ENCODE results near the gene CDC42BPA.
"Not testable (repeated sequence)": the region's sequence is repeated elsewhere in the genome, so short reads cannot be mapped to it uniquely, and the experiment has no call there.

Gene CDC42BPA

GRCh38 chr1:227318016-227318852 lies at the start of gene CDC42BPA:
Gene CDC42BPA (minus strand): TSS chr1:227318492. CDS start chr1:227317182, 1,310 bp downstream.
- DNase-seq = peak; percentile 93

GRCh38 chr1:227368009-227368408 lies 49.7 kb upstream of the CDC42BPA start:
- DNase-seq = no peak

- no peak for DNase-seq
These were observed 47.5 kb upstream of the CDC42BPA start for GRCh38 chr1:227365473-227366431.

- DNase-seq = no peak
These were observed 46.4 kb upstream of the CDC42BPA start for GRCh38 chr1:227364657-227365056.

GRCh38 chr1:227363825-227364224 lies 45.5 kb upstream of the CDC42BPA start:
- no peak for DNase-seq

GRCh38 chr1:227362039-227362438 lies 43.7 kb upstream of the CDC42BPA start:
- no peak for DNase-seq

- DNase-seq = no peak
These were observed 39.6 kb upstream of the CDC42BPA start for GRCh38 chr1:227357927-227358302.

- DNase-seq = peak; percentile 77
These were observed 39.1 kb upstream of the CDC42BPA start for GRCh38 chr1:227357171-227357926.

- no peak for DNase-seq
These were observed 38.4 kb upstream of the CDC42BPA start for GRCh38 chr1:227356620-227357146.

GRCh38 chr1:227355542-227356245 lies 37.4 kb upstream of the CDC42BPA start:
- no peak for DNase-seq

GRCh38 chr1:227353186-227353585 lies 34.9 kb upstream of the CDC42BPA start:
- DNase-seq = no peak

GRCh38 chr1:227352164-227352563 lies 33.9 kb upstream of the CDC42BPA start:
- DNase-seq = not testable (repeated sequence)

GRCh38 chr1:227351443-227351842 lies 33.2 kb upstream of the CDC42BPA start:
- DNase-seq = peak; percentile 27

GRCh38 chr1:227349967-227350366 lies 31.7 kb upstream of the CDC42BPA start:
- DNase-seq = no peak

- DNase-seq = no peak
These were observed 25.6 kb upstream of the CDC42BPA start for GRCh38 chr1:227343727-227344551.

- DNase-seq = no peak
These were observed 24.9 kb upstream of the CDC42BPA start for GRCh38 chr1:227343206-227343605.

- DNase-seq = no peak
These were observed 24.0 kb upstream of the CDC42BPA start for GRCh38 chr1:227342075-227342829.

GRCh38 chr1:227336136-227336535 lies 17.8 kb upstream of the CDC42BPA start:
- DNase-seq = not testable (repeated sequence)

GRCh38 chr1:227335242-227336020 lies 17.1 kb upstream of the CDC42BPA start:
- DNase-seq = no peak
